Activated T-helper 1 cell treated with anti-CD3 and anti-CD28 coated beads, Interleukin-12 subunit alpha, Interleukin-12 subunit beta, Interleukin-2, Interleukin-4 antibody, amounts not matched to agents 30 ng/mL and 10 ng/mL and 1 ng/mL, durations not matched to agents 14 hours and 24 hours and 36 hours (primary cell): ENCODE results near the gene NRP1. TPM values are rescaled to one million over a fixed set of nuclear protein-coding genes. Genes with fewer than 3 reads are reported as not detected.

Experiments
- DNase-seq: peaks from one replicate; pipeline ENCODE4 v3.0.0; 2021; ENCODE audit warnings: low spot score
- H3K27ac Mint-ChIP-seq: one replicate; pipeline ENCODE4 v1.8.0; 2021; ENCODE audit warnings: mild to moderate bottlenecking, mixed read lengths
- H3K27me3 Mint-ChIP-seq: one replicate; pipeline ENCODE4 v1.8.0; 2022; ENCODE audit warnings: mild to moderate bottlenecking, moderate library complexity, mixed read lengths; ENCODE audit not compliant: insufficient read depth
- H3K36me3 Mint-ChIP-seq: one replicate; pipeline ENCODE4 v1.8.0; 2021; ENCODE audit warnings: low read depth, mixed read lengths
- H3K4me1 Mint-ChIP-seq: one replicate; pipeline ENCODE4 v1.8.0; 2021; ENCODE audit warnings: low read depth, mixed read lengths
- H3K4me3 Mint-ChIP-seq: one replicate; pipeline ENCODE4 v1.8.0; 2021; ENCODE audit warnings: mild to moderate bottlenecking, moderate library complexity, mixed read lengths
- H3K9me3 Mint-ChIP-seq: one replicate; pipeline ENCODE4 v1.8.0; 2021; ENCODE audit warnings: mixed read lengths
- intact Hi-C: fragments of 100-400 bp; cut with micrococcal nuclease; formaldehyde crosslinking; loops from one replicate; pipeline ENCODE4 v1.15.1; 2024
- total RNA-seq: library from RNA; stranded (reverse); gene quantifications from 2 replicates; pipeline ENCODE4 v1.2.3, GENCODE V29; 2022

NRP1 gene
- total RNA-seq, 1 donor from 2014 or later, result 1.2 TPM

DNA sequence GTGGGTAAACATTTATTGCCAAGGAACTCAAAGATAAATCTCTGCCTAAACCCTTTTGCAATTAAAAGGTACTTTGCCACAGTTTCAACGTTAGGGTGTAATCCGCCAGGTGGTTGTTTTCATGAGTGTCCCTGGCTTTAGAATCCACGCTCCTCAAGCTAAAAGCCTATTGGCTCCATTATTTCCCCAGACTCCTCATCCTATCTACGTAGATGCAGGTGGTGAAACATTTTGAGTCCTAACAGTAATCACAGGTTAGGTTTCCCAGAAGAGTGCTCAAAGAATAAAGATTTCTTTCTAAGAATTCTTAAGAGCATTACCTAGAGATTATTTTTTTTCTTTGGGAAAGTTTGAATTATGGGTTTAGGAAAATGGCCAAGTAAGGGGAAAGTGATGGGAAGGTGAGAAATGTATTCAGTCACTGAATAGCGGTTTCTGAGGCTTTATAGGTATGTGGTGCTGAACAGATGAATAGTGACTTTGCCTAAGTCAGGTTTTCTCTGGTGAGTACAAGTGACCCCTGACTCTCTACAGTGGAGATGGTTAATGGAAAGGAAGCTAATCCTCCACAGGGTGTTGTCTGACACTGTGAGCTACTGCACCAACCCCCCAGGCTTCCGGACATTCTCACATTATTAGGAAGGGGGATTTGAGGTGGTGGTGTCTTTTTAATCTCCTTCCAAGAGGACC, 60.2 kb downstream of the NRP1 start:
- H3K36me3 Mint-ChIP-seq, result no peaks in the 10 kb centered on the region

GRCh38 chr10:33273295-33274002, 61.0 kb downstream of the NRP1 start:
- Mint-ChIP-seq H3K9me3 (no peaks in the 10 kb centered on the region), H3K4me3 (no peak overlapping the region), H3K27ac (no peak overlapping the region), H3K36me3 (peaks cover 2% of the 10 kb centered on the region), H3K4me1 (no peaks in the 10 kb centered on the region), H3K27me3 (peaks cover 31% of the 10 kb centered on the region)
- DNase-seq, result no peak
- intact Hi-C loops, result loop anchor here (5.0 kb wide), 1 partner anchor 41 kb away; no protein-coding TSS in a partner anchor

More for the DNA sequence above, 60.2 kb downstream of the NRP1 start:
- intact Hi-C loops, result loop anchor here (5.0 kb wide), 1 partner anchor 42 kb away; no protein-coding TSS in a partner anchor
- Mint-ChIP-seq H3K27ac (no peak overlapping the region), H3K9me3 (no peaks in the 10 kb centered on the region), H3K27me3 (peaks cover 34% of the 10 kb centered on the region), H3K4me3 (no peak overlapping the region), H3K4me1 (no peaks in the 10 kb centered on the region)
- no peak for DNase-seq

DNA sequence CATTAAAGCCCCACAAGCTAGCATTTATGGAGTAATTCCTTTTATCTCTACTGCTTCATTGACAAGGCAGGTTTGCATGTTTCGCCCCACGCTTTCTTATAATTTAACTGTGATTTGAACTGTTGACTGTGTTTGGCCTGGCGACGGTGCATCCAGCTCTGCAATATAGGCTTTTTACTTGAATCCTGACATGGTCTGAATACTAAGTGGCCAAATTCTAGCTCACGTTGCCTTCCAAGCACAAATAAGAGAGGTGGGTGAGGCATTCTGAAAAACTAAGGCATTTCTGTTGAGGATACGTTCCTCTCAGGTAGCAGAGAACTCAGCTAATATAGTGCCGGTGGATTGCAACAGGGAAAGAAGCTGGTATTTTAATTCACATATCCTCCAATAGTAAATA, 61.8 kb downstream of the NRP1 start:
- Mint-ChIP-seq H3K27me3 (peaks cover 31% of the 10 kb centered on the region), H3K4me1 (no peaks in the 10 kb centered on the region), H3K27ac (no peak overlapping the region), H3K4me3 (no peak overlapping the region), H3K9me3 (no peaks in the 10 kb centered on the region), H3K36me3 (peaks cover 2% of the 10 kb centered on the region)
- DNase-seq, result no peak
- intact Hi-C loops, result loop anchor here (5.0 kb wide), 1 partner anchor 40 kb away; no protein-coding TSS in a partner anchor

DNA sequence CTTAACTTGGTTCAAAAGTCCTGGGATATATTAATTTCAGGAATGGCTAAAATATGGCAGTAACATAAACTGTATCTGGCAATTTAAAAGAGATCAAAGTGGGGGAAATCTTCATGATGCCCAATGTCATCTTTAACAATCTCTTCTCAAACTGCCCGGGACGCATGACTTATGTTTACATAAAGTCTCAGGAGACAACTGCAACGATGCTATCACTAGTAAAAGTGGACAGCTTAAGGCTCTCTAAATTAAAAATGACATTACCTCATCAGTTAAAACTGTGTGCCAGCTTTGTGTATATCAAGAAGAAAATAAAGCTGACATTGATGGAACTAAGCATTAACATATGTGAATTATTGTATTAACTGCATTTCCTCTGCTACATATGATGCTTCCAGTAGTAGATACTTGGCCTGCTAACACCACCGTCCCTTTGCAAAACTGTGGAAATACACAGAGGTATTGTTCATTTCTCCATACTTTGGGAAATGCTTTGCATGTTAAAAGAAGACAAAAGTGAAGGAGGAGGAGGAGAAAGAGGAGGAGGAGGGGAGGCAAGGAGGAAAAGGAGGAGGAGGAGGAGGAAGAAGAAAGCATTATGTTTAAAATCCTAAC, 62.4 kb downstream of the NRP1 start:
- peaks cover 34% of the 10 kb centered on the region for H3K27me3 Mint-ChIP-seq
- H3K4me1 Mint-ChIP-seq, result no peaks in the 10 kb centered on the region
- intact Hi-C loops, result loop anchor here (5.0 kb wide), 1 partner anchor 40 kb away; no protein-coding TSS in a partner anchor
- peaks cover 2% of the 10 kb centered on the region for H3K36me3 Mint-ChIP-seq
- DNase-seq, result no peak
- H3K4me3 Mint-ChIP-seq, result no peak overlapping the region
- no peak overlapping the region for H3K27ac Mint-ChIP-seq
- no peaks in the 10 kb centered on the region for H3K9me3 Mint-ChIP-seq

- Mint-ChIP-seq H3K27ac (no peak overlapping the region), H3K4me3 (no peak overlapping the region), H3K9me3 (no peaks in the 10 kb centered on the region), H3K27me3 (peaks cover 30% of the 10 kb centered on the region), H3K36me3 (peaks cover 4% of the 10 kb centered on the region), H3K4me1 (no peaks in the 10 kb centered on the region)
- intact Hi-C loops, result loop anchor here (5.0 kb wide), 1 partner anchor 39 kb away; no protein-coding TSS in a partner anchor
- no peak for DNase-seq
Observed at GRCh38 chr10:33270971-33271370, 63.5 kb downstream of the NRP1 start.

- Mint-ChIP-seq H3K9me3 (no peaks in the 10 kb centered on the region), H3K27ac (no peak overlapping the region)
- intact Hi-C loops, result no loop called here
Observed at GRCh38 chr10:33267708-33268107, 66.8 kb downstream of the NRP1 start.

GRCh38 chr10:33265621-33266020, 68.8 kb downstream of the NRP1 start:
- Mint-ChIP-seq H3K4me3 (no peak overlapping the region), H3K4me1 (peaks cover 21% of the 10 kb centered on the region), H3K27ac (no peak overlapping the region), H3K36me3 (peaks cover 4% of the 10 kb centered on the region), H3K9me3 (no peaks in the 10 kb centered on the region), H3K27me3 (peaks cover 19% of the 10 kb centered on the region)
- DNase-seq, result no peak
- intact Hi-C loops, result loop anchor here (1.0 kb wide), 1 partner anchor 13 kb away; no protein-coding TSS in a partner anchor

More at GRCh38 chr10:33267708-33268107, 66.8 kb downstream of the NRP1 start:
- H3K36me3 Mint-ChIP-seq, result peaks cover 4% of the 10 kb centered on the region
- H3K4me1 Mint-ChIP-seq, result peaks cover 21% of the 10 kb centered on the region
- no peak for DNase-seq
- H3K4me3 Mint-ChIP-seq, result no peak overlapping the region
- peaks cover 18% of the 10 kb centered on the region for H3K27me3 Mint-ChIP-seq

DNA sequence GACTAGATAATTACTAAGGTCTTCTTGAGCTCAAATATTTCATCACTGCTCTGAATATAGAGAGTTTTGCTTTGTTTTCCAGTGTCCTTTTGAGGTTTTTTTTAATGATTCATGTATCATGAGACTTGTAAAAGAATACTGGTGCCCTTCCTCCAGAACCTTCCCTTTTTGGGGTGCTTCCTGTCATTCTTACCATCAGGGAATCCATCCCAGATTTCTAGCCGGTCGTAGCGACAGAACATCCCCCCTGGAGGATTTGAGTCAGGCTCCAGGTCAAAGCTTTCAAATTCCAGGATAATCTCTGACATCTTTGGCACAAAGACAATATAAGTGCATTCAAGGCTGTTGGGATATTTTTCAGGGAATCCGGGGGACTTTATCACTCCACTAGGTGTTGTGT, 71.0 kb downstream of the NRP1 start:
- Mint-ChIP-seq H3K27me3 (peaks cover 21% of the 10 kb centered on the region), H3K27ac (no peak overlapping the region), H3K4me1 (peaks cover 21% of the 10 kb centered on the region), H3K4me3 (no peak overlapping the region), H3K9me3 (no peaks in the 10 kb centered on the region), H3K36me3 (peaks cover 2% of the 10 kb centered on the region)
- intact Hi-C loops, result loop anchor here (5.0 kb wide), 1 partner anchor 104 kb away; no protein-coding TSS in a partner anchor
- no peak for DNase-seq

GRCh38 chr10:33262871-33263270, 71.6 kb downstream of the NRP1 start:
- DNase-seq, result no peak
- H3K4me3 Mint-ChIP-seq, result no peak overlapping the region
- H3K27ac Mint-ChIP-seq, result no peak overlapping the region
- peaks cover 21% of the 10 kb centered on the region for H3K4me1 Mint-ChIP-seq
- intact Hi-C loops, result loop anchor here (5.0 kb wide), 1 partner anchor 104 kb away; no protein-coding TSS in a partner anchor
- H3K27me3 Mint-ChIP-seq, result peaks cover 24% of the 10 kb centered on the region
- no peaks in the 10 kb centered on the region for H3K9me3 Mint-ChIP-seq
- H3K36me3 Mint-ChIP-seq, result peaks cover 2% of the 10 kb centered on the region

GRCh38 chr10:33260403-33261149, 73.9 kb downstream of the NRP1 start:
- Mint-ChIP-seq H3K4me3 (no peak overlapping the region), H3K36me3 (no peaks in the 10 kb centered on the region), H3K4me1 (peaks cover 20% of the 10 kb centered on the region), H3K27me3 (peaks cover 23% of the 10 kb centered on the region), H3K27ac (no peak overlapping the region), H3K9me3 (no peaks in the 10 kb centered on the region)
- intact Hi-C loops, result loop anchor here (5.0 kb wide), 1 partner anchor 107 kb away; no protein-coding TSS in a partner anchor
- no peak for DNase-seq

DNA sequence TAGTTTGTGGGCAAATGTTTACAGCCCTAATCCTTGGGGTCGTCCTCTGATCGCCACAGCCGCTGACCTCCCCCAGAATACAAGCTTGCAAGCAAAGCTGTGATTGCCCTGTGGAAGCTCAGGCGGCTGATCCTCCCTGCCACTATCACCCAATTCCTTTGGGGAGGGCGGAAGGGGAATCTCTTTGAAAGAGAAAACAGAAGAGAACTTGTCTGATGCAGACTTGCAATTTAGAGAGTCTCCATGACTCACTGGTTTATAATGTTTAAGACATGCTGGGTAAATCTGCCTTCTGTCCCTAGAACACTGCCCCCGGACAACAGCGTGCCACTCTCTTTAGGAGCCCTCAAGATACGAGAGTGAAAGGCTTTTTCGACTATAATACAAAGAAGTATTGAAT, 75.5 kb downstream of the NRP1 start:
- Mint-ChIP-seq H3K9me3 (no peaks in the 10 kb centered on the region), H3K36me3 (no peaks in the 10 kb centered on the region), H3K27ac (no peak overlapping the region), H3K4me1 (peaks cover 7% of the 10 kb centered on the region), H3K27me3 (peaks cover 26% of the 10 kb centered on the region), H3K4me3 (no peak overlapping the region)
- no peak for DNase-seq
- intact Hi-C loops, result loop anchor here (10.0 kb wide), 2 partner anchors 814 to 1014 kb away; partner anchors contain the start of gene CCDC7

- DNase-seq, result no peak
- intact Hi-C loops, result loop anchor here (10.0 kb wide), 2 partner anchors 813 to 1013 kb away; partner anchors contain the start of gene CCDC7
- Mint-ChIP-seq H3K27me3 (peaks cover 25% of the 10 kb centered on the region), H3K4me1 (peaks cover 13% of the 10 kb centered on the region), H3K9me3 (no peaks in the 10 kb centered on the region), H3K27ac (no peak overlapping the region), H3K4me3 (no peak overlapping the region), H3K36me3 (peaks cover 3% of the 10 kb centered on the region)
Observed at GRCh38 chr10:33257439-33258080, 76.9 kb downstream of the NRP1 start.
